ENCODE results near the gene ABCB9.

ABCB9 gene

DNA sequence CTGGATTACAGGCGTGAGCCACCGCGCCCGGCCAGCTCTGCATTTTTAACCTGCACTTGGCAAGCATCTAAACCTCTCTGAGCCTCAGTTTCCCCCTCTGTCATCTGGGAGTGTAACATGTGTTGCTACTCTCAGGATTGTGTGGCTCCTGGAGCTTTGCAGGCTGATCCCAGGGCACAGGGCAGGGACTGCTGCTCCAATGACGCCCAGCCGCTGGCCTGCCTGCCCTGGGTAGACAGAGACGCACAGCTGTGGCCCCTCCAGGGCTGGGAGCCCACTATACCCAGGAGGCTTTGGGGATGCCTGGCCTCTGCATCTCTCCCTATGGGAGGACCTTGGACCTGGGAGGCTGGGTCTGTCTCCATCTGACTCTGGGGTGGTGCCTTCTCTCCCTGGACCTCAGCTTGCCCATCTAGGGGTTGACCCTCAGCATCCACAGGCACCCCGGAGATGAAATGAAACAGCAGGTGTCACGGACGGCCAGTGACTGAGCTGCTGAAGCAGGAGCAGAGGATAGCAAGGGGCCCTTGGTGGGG lies 27.9 kb upstream of the ABCB9 start:
- no peak for DNase-seq

DNA sequence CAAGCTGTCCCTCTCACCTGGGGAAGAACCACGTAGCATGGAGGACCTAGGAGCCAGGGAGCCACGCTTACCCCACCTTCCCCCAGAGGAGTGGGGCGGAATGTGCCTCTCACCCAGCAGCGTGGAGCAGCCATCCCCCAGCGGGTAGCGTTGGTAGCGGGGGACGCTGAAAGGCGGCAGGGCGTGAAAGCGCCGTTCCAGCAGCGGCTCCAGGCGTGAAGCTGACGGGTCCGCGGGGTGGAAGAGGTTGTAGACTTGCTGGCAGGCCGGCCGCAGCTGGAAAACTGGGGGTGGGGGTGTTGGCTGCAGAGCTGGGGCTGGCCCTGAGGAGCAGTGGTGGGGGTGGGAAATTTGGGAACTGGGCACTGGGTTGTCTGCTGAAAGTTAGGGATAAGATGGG lies 26.1 kb upstream of the ABCB9 start:
- DNase-seq: no peak

DNA sequence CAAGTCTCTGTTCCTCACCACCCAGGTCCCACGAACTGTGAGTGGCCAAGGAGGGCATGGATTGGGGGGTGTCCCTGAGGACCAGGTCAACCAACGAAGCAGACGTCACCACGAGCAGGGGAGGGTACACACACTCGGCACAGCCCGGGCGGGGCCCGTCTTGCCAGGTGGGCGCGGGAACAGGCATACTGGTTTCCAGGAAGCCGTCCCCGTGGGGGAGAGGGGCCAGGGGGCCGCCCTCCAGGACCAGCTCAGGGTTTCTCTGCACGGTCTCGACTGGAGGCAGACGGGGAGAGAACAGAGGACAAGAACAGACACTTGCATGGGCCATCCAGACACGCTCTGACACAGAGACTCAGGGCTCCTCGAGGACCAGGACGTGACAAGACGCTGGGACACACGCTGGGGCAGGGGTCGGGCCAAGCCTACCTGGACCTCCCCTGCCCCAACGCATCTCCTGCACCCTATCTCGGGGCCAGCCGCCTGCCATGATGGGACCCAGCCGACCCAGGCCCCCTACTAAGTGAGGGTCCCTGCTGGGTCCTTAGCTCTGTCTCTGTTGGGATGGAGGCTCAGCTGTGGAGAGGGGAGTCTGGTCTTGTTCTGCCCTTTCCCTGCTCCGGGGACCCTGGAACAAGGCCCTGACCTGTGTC lies 25.5 kb upstream of the ABCB9 start:
- no peak for DNase-seq

DNA sequence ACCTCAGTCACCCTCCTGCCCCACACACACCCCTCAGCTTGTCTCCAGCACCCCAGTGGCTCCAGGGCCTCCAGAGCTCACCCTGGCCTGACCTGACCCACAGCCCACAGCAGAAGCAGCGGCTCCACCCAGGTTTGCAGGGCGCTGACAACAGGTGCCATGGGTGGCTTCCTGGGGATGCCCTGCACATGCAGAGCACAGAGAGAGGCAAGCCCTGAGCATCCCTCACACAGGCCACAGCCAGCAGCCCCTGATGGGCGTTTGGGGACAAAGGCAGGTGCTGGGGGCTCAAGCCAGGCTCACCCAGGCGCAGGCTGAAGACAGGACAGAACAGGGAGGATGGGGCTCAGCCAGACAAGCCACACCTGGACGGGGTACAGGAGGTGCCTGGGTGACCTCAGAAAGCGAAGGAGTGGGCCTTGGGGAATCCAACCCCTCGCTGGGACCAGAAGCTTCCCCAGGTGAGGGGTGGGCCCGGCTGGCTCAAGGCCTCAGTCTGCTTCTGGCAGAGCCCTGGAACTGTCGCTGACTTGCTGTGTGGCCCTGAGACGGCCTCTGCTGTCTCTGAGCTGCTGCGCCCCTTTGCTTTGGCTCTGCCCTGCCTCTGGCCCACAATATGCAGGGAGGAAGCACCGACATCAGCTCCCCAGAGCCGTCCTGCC lies 24.8 kb upstream of the ABCB9 start:
- DNase-seq: no peak

DNA sequence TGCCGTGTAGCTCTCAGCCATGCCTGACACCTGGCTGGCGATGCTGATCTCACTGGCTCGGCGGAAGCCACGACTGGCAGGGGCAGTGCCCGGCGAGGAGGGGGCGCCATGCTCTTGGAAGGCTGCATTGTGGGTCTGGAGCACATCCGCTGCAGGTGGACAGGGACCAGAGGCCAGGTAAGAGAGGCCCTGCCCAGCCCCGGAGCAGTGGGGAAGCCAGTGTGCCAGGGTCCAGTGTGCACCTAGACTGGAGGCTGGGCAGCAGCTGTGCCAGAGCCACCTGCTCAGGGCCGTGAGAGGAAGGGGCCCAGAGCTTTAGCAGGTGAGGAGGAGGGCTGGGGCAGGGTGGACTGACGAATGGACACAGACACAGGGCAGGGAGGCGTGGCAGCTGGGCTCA lies 24.3 kb upstream of the ABCB9 start:
- no peak for DNase-seq

DNA sequence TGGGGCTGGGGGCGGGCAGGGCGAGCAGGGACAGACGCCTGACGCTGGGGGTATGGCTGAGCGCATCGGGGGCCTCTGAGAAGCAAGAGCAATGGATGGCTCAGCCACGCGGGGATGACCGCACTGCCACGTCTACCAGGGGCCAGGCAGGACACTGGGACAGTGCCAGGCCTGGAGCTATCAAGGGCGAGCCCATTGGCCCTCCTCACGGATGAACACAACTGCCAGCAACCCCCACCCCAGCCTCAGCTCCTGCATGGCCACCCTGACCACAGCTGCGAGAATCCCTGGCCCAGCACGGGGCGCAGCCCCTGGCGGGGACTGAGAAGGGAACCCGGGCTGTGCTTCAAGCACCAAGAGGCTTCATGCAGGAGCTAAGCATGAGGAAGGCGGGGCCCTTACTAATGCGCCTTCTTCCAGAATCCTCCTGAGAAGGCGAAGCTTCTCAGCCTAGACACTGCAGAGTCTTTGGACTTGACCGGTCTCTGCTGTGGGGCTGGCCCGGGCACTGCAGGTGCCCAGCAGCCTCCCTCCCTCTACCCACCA lies 23.7 kb upstream of the ABCB9 start:
- DNase-seq: no peak

DNA sequence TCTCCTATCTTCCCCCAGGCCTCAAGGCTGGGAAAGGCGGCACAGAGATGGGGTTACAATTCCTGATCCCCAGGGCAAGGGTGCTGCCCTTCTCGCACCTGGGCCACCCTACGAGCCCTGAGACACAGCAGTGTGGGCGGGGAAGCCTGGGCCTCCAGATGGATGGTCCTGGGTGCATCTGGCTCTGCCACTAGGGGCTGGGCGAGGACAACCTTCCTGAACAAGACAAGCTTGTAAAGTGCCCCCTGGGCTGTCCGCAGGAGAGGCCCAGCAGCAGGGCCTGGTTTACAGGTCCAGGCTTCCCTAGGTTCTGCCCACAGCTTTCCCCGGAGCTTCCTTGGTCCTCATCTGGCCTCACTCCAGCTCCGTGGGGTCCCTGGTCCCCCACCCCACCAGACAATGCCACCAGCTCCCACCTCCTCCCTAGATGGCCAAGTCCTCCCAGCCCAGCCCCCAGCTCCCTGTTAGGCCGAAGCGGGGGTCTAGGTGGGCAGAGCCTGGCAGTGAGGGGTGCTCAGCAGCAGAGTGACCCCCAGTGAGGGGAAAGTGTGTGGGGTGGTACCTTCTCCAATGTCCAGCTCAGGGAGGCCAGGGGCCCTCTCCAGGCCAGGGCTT lies 23.1 kb upstream of the ABCB9 start:
- no peak for DNase-seq

DNA sequence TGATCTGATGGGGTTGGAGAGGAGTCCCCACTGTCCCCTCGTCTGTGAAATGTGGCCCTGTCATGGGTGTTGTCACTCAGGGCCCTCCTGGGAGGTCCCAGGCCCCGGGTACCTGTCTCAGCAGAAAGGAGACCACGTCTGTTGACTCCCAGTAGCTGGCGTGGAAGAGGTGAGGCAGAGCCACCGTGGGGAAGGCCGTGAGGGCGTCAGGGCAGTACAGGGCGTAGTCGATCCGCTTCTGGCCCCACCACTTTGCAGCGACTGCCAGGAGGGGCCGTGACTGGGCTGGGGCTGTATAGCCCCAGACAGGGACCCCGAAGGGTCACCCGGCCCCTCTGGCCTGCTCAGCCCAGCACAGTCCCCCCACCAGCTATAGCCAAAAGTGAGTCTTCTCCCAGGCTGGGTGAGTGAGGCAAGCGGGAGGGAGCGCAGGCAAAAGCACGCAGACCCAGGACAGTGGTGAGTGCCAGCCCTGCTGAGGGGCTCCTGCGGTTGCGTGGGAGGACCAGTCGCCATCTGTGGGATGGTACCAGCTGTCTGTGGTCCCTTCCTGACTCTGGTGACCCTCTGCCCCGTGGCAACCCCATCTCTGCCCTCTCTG lies 22.4 kb upstream of the ABCB9 start:
- DNase-seq: no peak

DNA sequence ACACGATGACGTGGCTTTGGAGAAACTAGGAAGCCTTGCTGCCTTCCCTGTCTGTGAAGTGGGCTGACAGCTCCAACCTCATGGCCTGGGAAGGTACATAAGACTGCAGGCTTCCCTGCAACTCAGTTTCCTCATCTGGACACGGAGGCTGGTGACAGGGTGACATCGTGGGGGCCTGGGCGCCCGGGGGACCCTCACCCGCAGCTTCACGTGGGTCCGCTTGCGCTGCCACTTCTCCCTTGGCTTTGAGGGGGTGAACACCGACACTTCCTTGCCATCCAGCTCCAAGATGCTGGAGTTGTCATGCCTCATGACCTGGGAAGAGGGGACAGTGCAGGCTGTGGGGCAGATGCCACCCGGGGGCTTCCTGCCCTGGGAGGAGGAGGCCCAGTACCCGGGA lies 21.8 kb upstream of the ABCB9 start:
- DNase-seq: no peak

DNA sequence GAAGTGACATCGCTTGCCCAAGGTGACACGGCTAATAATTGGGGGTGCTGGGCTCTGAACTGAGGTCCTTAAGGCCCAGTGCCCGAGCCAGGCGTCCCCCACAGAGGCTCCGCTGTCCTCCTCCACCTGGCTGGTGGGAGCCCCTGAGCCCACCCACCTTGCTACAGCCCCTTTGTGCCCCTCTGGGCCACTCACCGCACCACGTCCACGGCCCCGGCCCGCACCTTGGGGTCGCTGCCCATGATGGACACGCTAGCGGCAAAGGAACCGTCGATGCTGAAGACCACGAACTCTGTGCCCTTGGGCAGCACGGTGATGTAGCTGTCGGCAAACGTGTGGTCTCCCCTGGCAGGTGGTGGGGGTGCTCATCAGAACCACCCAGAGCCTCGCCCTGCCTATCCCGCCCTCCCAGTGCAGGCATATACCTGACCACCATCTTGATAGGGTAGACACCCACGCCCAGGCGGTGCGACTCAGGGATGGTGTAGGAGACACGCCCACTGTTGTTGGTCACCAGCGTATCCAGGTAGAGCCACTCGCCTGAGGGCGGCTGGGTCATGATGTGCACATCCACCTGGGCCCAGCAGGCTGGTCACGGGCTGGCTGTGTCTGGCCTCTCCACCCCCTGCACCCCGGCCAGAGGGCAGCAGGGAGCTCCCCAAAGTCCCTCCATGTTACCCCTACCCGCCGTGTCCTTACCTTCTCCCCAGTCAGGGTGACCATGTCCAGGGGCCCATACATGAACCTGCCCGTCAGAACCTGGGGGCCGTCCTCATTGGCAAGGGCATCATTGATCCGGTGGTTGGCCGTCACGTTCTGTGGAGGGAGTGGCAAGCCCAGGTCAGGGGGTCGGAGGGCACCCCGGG lies 21.1 kb upstream of the ABCB9 start:
- DNase-seq: no peak

DNA sequence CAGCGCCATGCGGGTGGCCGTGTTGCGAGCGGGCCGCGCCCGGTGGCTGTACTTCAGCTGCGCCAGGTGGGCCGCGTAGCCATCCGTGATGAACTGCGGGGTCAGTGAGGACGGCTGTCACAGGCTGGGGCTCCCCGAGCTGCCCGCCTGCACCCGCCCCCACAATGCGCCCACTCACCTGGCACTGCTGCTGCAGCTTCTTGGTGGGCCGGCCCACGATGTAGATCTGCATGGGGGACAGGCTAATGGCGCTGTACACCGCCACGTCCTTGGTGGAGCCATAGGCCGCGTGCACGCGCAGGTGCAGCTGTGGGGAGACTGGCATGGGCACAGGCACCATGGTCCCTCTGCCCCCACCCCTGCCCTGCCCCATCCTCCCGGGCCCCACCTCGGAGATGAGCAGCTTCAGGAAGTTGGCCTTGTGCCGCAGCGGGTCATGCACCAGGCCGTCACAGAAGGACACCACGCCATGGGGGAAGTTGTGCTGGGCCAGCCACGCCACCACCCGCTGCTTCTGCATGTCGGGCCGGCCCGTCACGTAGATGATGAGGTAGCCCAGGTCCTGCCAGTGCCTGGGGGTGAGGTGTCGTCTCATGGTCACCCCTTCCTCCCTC lies 20.1 kb upstream of the ABCB9 start:
- DNase-seq: no peak

DNA sequence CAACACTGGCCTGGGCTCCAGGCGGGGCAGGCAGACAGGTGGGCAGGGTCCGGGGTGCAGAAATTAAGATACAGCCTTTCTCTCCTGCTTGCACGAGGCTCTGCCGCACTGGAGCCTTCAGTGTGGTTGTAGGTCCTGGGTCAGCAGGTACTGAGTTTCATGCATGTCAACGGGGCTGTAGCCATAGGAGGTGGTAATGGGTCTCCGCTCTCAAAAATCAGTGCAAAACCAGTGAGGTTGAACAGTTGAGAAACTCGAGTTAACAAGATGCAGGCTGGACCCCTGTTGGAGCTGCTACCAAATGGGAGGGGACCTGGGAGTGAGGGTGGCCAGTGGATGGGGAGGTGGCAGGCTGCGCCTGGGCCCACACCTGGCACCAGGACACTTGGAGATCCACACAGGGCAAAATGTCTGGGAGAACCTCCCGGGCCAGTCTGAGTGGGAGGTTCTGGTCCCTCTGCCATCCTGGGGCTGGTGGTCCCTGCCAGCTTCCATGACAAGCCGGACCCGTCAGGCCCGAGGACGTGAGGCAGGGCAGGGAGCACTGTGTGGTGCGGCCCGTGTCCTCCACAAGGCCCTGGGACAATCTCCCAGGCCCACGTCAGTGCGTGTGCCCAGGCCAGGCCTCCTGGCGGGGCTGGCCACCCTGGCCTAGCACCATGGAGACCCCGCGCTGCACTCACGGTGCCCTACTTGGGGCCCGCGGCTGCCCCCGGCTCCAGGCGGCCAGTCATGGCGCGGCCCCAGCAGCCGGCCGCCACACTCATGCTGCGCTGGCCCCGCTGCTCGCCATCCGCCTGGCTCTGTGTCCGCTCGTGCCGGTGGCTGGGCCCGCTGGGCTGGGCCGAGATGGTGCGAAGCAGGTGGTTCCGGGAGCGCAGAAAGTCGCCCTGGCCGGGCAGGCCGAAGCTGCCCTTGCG lies 19.3 kb upstream of the ABCB9 start:
- DNase-seq: no peak

DNA sequence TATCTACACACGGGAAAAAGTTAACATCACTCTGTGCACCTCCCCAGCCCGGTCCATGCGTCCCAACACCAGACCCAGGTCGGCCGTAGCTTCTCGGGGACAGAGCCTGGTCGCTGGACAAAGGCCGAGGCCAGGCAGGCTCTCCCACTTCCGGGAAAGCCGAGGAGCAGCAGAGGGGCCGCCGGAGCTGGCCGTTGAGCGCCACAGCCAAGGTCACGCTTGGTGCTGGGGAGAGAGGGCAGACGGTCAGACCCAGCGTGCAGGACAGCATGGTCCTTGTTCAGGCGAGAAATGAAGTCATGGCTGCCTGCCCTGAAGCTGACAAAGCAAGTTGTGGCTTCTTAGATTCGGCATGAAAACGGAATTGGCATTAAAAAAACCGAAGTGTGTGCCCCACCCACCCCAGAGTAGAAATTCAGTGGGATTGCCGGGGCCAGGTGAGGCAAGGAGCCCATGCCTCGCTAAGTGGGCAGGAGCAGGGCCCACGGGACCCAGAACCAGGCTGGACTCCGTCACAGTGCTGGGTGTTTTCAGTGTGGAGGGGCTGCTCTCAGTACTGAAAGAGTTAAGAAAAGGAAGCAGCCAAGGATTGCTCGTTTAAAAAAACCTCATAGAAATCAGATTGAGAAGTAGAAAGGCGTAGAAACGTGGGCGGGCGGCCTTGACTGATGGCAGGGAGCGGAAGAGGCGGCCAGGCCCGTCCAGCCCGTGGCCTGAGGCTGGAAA lies 18.5 kb upstream of the ABCB9 start:
- no peak for DNase-seq

DNA sequence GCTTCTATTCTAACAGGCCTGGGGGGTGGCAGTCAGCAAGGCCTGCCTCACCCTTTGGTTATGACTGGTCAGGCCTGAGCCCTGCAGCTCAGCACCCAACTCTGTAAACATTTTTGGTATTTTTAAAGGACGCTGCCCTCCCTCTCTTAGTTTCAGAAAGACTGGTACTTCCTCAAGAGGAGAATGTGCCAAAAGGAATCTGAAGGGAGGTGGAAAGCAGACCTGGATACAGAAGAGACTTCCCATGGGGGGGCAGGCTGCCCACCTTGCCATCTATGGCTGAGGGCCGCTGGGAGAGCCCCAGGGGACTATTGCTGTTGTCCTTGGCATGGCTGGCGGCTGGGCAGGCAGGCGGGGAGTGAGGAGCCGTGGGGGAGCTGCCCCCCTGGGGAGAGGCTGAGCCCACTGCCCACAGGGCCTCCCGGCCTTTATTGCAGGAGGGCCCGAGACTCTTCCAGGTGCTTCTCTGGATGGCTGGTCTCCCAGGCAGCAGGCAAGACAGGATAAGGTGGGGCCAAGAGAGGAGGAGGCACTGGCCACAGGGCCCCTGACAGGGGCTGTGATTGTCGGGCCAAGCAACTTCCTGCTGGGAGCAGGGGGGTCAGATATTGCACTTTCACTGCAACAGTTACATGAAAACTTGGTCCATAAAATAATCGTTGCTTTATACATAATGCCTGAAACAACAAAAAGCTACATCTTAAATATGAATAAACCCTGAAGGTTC lies 17.7 kb upstream of the ABCB9 start:
- DNase-seq: no peak

DNA sequence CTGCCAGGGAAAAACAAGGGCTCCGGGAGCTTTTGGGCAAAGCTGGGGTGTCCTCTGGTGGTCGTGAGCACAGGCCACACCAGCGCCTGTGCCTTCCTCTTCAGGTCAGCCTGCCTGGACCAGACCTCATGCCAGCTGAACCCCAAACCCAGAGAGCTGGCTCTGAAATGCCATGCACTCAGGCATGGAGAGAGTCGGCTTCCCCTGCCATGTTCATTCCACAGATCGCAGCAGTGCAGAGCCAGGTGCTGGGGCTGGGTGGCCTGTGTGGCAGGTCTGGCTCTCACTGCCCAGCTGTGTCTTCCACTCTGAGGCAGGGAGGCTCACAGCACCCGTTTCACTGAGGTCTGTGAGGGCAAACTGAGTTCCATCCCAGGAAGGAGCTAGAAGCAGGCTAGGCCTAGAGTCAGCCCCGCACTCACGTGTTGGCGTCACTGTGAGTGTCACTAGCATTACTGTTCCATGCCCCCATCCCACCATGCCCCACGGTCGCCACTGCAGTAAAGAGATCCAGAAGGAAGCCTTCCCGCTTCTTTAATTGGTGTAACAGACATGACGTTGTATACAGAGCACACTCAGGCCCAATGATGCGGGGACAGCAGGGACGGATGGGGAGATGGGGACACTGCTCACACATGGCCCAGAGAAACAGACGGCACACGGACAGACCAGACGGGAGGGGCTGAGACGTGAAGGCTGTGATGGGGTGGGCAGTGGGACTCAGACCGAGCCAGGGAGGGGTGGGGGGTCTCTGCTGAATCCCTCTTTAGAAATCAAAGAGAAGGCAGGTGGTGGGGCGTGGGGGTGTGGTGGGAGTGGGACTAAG lies 16.9 kb upstream of the ABCB9 start:
- no peak for DNase-seq

DNA sequence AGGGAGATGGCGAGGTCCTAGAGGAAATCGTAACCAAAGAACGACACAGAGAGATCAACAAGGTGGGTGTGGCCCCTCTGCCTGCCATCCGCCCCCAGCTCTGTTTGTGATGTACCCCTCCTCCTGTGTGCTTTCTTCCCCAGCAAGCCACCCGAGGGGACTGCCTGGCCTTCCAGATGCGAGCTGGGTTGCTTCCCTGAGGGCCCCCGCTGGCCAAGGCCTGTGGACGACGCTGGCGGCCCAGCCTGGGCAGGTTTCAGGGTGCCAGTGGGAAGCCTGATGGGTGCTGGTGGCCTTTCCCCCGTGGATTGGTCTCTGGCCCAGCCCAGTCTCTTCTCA lies 16.2 kb upstream of the ABCB9 start:
- no peak for DNase-seq

DNA sequence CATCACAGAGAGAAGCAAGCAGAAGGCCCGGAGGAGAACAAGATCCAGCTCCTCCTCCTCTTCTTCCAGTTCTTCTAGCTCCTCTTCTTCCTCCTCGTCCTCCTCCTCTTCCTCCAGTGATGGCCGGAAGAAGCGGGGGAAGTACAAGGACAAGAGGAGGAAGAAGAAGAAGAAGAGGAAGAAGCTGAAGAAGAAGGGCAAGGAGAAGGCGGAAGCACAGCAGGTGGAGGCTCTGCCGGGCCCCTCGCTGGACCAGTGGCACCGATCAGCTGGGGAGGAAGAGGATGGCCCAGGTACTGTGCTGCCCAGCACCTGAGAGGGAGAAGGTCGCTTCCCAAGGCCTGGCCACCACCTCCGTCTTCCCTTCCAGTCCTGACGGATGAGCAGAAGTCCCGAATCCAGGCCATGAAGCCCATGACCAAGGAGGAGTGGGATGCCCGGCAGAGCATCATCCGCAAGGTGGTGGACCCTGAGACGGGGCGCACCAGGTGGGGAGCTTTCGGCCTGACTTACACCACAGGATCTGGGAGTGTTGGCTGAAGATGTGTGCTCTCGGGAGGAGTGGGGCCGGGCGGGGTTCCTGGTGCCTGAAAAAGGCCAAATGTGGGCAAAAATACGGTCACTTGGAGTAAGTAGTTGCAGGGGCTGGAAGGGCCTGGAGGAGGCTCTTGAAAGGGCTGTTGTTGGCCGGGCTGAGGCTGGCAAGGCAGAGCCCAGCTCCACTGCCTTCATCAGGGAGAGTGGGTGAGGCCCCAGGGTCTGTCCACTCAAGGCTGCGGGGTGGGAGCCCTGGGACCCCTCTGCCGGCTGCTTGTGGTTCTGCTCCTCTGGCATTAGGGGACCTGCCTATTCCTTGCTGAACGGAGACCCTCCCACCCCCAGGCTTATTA lies 15.6 kb upstream of the ABCB9 start:
- no peak for DNase-seq

DNA sequence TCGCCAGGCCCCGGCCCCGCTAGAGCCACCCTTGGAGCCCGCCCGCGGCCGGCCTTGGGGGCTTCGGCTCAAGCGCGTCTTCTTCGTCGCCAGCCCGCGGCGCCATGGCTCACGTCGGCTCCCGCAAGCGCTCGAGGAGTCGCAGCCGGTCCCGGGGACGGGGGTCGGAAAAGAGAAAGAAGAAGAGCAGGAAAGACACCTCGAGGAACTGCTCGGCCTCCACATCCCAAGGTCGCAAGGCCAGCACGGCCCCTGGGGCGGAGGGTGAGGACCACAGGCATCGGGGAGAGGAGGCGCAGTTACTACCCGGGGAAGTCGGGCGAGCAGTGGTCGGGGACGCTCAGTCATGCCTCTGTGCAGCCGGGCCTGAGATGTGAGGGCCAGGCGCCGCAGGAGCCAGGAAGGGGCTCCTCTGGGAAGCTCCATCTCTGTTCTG lies 14.8 kb upstream of the ABCB9 start:
- no peak for DNase-seq

Data from NCI-H1436 treated with DMSO at 0.1 percent for 48 hours (cell line).